NCI-H146 treated with DMSO at 0.1 percent for 48 hours (cell line): ENCODE results near the gene GPS1.
A peak's percentile ranks its signal among the peaks of the same experiment; 100 is the strongest.

Source experiments
- DNase-seq: peaks from one replicate; lab custom pipeline; 2025; ENCODE audit not compliant: unreplicated experiment; lab: John Stamatoyannopoulos, UW

The GPS1 gene

GRCh38 chr17:82056729-82057621, 5.3 kb downstream of the GPS1 start:
- DNase-seq = no peak

GRCh38 chr17:82058230-82058854, 6.6 kb downstream of the GPS1 start:
- no peak for DNase-seq

- no peak for DNase-seq
Measured at GRCh38 chr17:82058855-82059249, 7.2 kb downstream of the GPS1 start.

GRCh38 chr17:82059272-82060000, 7.7 kb downstream of the GPS1 start:
- no peak for DNase-seq

GRCh38 chr17:82060001-82060380, 8.3 kb downstream of the GPS1 start:
- no peak for DNase-seq

- no peak for DNase-seq
Measured at GRCh38 chr17:82060614-82061013, 8.9 kb downstream of the GPS1 start.

GRCh38 chr17:82061047-82061925, 9.6 kb downstream of the GPS1 start:
- DNase-seq = no peak

GRCh38 chr17:82062076-82062983, 10.6 kb downstream of the GPS1 start:
- no peak for DNase-seq

GRCh38 chr17:82062984-82063368, 11.3 kb downstream of the GPS1 start:
- DNase-seq = no peak

GRCh38 chr17:82063424-82064415, 12.0 kb downstream of the GPS1 start:
- no peak for DNase-seq

- DNase-seq = peak; percentile 21
Measured at GRCh38 chr17:82064433-82065192, 12.9 kb downstream of the GPS1 start.

- no peak for DNase-seq
Measured at GRCh38 chr17:82065193-82065637, 13.5 kb downstream of the GPS1 start.

- no peak for DNase-seq
Measured at GRCh38 chr17:82065638-82066303, 14.1 kb downstream of the GPS1 start, which contains the start of gene DUS1L. Gene DUS1L, minus strand, starts transcription at chr17:82065804. Its CDS starts 745 bp downstream, at chr17:82065059.

GRCh38 chr17:82070611-82071010, 18.9 kb downstream of the GPS1 start:
- no peak for DNase-seq

- no peak for DNase-seq
Measured at GRCh38 chr17:82072827-82073226, 21.1 kb downstream of the GPS1 start.

GRCh38 chr17:82073446-82073845, 21.7 kb downstream of the GPS1 start:
- no peak for DNase-seq
